ENCODE data around the gene PPARD.
A peak's percentile ranks its signal among the peaks of the same experiment; 100 is the strongest.

DNA sequence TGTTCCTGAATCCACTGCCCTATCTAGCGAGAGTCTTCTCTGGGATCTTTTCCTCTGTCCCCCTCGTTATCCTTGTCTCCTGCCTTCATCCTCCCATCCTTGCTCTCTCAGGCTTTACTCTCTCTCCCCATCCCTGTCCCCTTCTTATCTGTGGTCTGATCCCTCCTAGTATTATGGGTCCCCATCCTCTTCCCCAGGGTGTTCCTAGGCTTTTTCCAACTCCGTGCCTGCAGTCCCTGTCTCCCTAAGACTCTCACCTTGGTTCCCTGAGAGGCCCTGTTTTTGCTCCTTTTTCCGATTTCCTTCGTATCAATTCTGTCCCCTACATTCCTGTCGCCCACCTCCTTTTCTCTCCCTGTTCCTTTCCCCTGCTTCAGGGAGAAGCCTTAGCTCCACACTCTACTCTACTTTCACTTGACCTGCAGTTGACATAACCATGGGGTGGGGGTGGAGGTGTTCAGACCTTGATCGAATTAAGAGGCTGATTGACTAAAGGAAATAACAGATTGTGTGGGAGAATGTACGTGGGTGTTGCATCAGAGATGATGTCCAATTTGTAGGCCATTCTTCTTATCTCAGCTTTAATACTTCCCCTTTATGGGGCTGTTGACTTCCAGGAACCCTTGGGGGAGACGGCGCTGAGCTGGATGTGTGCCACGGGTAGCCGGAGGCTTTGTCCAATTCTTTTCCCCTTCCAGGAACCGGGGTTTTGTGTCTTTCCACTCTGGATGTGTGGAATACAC, 905 bp downstream of the PPARD start:
- TF ChIP-seq POLR2A (IDR thresholded peaks at IDR 0.05), result peak in 1 of 2 donors; percentile 9
- TF ChIP-seq, protein P1, sequence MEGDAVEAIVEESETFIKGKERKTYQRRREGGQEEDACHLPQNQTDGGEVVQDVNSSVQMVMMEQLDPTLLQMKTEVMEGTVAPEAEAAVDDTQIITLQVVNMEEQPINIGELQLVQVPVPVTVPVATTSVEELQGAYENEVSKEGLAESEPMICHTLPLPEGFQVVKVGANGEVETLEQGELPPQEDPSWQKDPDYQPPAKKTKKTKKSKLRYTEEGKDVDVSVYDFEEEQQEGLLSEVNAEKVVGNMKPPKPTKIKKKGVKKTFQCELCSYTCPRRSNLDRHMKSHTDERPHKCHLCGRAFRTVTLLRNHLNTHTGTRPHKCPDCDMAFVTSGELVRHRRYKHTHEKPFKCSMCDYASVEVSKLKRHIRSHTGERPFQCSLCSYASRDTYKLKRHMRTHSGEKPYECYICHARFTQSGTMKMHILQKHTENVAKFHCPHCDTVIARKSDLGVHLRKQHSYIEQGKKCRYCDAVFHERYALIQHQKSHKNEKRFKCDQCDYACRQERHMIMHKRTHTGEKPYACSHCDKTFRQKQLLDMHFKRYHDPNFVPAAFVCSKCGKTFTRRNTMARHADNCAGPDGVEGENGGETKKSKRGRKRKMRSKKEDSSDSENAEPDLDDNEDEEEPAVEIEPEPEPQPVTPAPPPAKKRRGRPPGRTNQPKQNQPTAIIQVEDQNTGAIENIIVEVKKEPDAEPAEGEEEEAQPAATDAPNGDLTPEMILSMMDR (IDR thresholded peaks at IDR 0.05), result no peak

Measured in adrenal gland (tissue), 5 donors.